IMR-90 (cell line): ENCODE data around the gene LSM6. TPM values are rescaled to one million over a fixed set of nuclear protein-coding genes. Genes with fewer than 3 reads are reported as not detected.

Experiments used
- ATAC-seq: fragments of 200-7000 bp; cut with Tn5 transposase; 2 replicates; pipeline ENCODE4 v1.9.1; 2020; ENCODE audit warnings: low read depth, mild to moderate bottlenecking, moderate library complexity
- BruUV-seq: library from RNA; stranded (reverse); fragments of 400-500 nt; replicated peaks from 2 replicates; lab custom pipeline; 2021; lab: Mats Ljungman, UMichigan
- CTCF ChIA-PET: fragments of 300-600 bp; formaldehyde crosslinking; extraction: SDS; loops from one replicate; lab custom pipeline; 2021; ENCODE audit warnings: antibody characterized with exemption; lab: Yijun Ruan, JAX
- POLR2A ChIA-PET: fragments of 300-600 bp; sonication (Branson Sonifier 250); formaldehyde crosslinking; loops from one replicate; lab custom pipeline; 2022; ENCODE audit warnings: antibody characterized with exemption; ENCODE audit not compliant: unreplicated experiment; lab: Charles Lee
- DNase-seq: peaks from one replicate; pipeline ENCODE4 v3.0.0; 2013
- H2AFZ ChIP-seq: replicated peaks from 2 replicates; pipeline ENCODE3; 2013; ENCODE audit warnings: low read length, mild to moderate bottlenecking; ENCODE audit not compliant: poor library complexity
- H2AK5ac ChIP-seq: 2 replicates; pipeline ENCODE4 v1.6.1; 2013; ENCODE audit warnings: low read depth, low read length, inconsistent platforms
- H2AK9ac ChIP-seq: replicated peaks from 2 replicates; pipeline ENCODE3; 2013; ENCODE audit warnings: mild to moderate bottlenecking, low read depth, low read length, moderate library complexity; ENCODE audit not compliant: poor library complexity
- H2BK120ac ChIP-seq: 2 replicates; pipeline ENCODE4 v1.6.1; 2013; ENCODE audit warnings: low read depth, low read length, inconsistent platforms
- H2BK15ac ChIP-seq: 3 replicates; pipeline ENCODE4 v1.6.1; 2013; ENCODE audit warnings: low read depth, low read length, inconsistent platforms
- H2BK20ac ChIP-seq: 2 replicates; pipeline ENCODE4 v1.6.1; 2013; ENCODE audit warnings: low read depth, mild to moderate bottlenecking, inconsistent platforms, low read length, moderate library complexity
- H2BK5ac ChIP-seq: 2 replicates; pipeline ENCODE4 v1.6.1; 2013; ENCODE audit warnings: mild to moderate bottlenecking, low read depth, low read length, inconsistent platforms; ENCODE audit not compliant: poor library complexity, severe bottlenecking
- H3K14ac ChIP-seq: replicated peaks from 2 replicates; pipeline ENCODE4 v1.6.1; 2013; ENCODE audit warnings: low read depth, low read length, inconsistent platforms
- H3K18ac ChIP-seq: 2 replicates; pipeline ENCODE4 v1.6.1; 2013; ENCODE audit warnings: low read depth, low read length, control low read depth
- H3K23ac ChIP-seq: 2 replicates; pipeline ENCODE4 v1.6.1; 2013; ENCODE audit warnings: low read depth, low read length, inconsistent platforms
- H3K27ac ChIP-seq: 2 replicates; pipeline ENCODE4 v1.5.1; 2013; ENCODE audit warnings: mild to moderate bottlenecking, control low read depth, low read length; ENCODE audit not compliant: insufficient read depth
- H3K27me3 ChIP-seq: 2 replicates; pipeline ENCODE4 v1.6.1; 2013; ENCODE audit warnings: low read length; ENCODE audit not compliant: control insufficient read depth, insufficient read depth
- H3K36me3 ChIP-seq: 2 replicates; pipeline ENCODE4 v1.6.1; 2013; ENCODE audit warnings: low read length, mixed read lengths; ENCODE audit not compliant: control insufficient read depth, insufficient read depth
- H3K4ac ChIP-seq: 2 replicates; pipeline ENCODE4 v1.6.1; 2013; ENCODE audit warnings: low read depth, low read length, inconsistent platforms
- H3K4me1 ChIP-seq: 2 replicates; pipeline ENCODE4 v1.6.1; 2013; ENCODE audit warnings: low read length, mixed read lengths; ENCODE audit not compliant: control insufficient read depth, insufficient read depth
- H3K4me2 ChIP-seq: 2 replicates; pipeline ENCODE4 v1.6.1; 2013; ENCODE audit warnings: low read depth, mild to moderate bottlenecking, control low read depth, low read length, moderate library complexity
- H3K4me3 ChIP-seq: 2 replicates; pipeline ENCODE4 v1.5.1; 2013; ENCODE audit warnings: low read depth, mild to moderate bottlenecking, control low read depth, low read length, moderate library complexity; ENCODE audit not compliant: insufficient read depth
- H3K56ac ChIP-seq: 2 replicates; pipeline ENCODE4 v1.6.1; 2013; ENCODE audit warnings: low read length, inconsistent platforms; ENCODE audit not compliant: insufficient read depth; ENCODE audit errors: extremely low read depth
- H3K79me1 ChIP-seq, 2 experiments: 2 replicates each; pipeline ENCODE4 v1.6.1; 2013; ENCODE audit warnings: low read length in 2 of 2, inconsistent platforms in 1 of 2, low read depth in 1 of 2
- H3K9ac ChIP-seq: 2 replicates; pipeline ENCODE4 v1.6.1; 2013; ENCODE audit warnings: low read depth, low read length, control low read depth
- H3K9me1 ChIP-seq: 2 replicates; pipeline ENCODE4 v1.6.1; 2013; ENCODE audit warnings: low read length, inconsistent platforms; ENCODE audit not compliant: insufficient read depth
- H3K9me3 ChIP-seq: 2 replicates; pipeline ENCODE4 v1.6.1; 2013; ENCODE audit warnings: low read length; ENCODE audit not compliant: control insufficient read depth, insufficient read depth
- H4K20me1 ChIP-seq: 2 replicates; pipeline ENCODE4 v1.6.1; 2013; ENCODE audit warnings: low read length, inconsistent platforms; ENCODE audit not compliant: insufficient read depth
- H4K5ac ChIP-seq: 2 replicates; pipeline ENCODE4 v1.6.1; 2013; ENCODE audit warnings: mild to moderate bottlenecking, low read depth, low read length, control low read depth
- H4K8ac ChIP-seq, 2 experiments: 2 replicates each; pipeline ENCODE4 v1.6.1; 2013; ENCODE audit warnings: low read depth in 2 of 2, low read length in 2 of 2, control low read depth in 1 of 2, inconsistent platforms in 1 of 2
- H4K91ac ChIP-seq: 2 replicates; pipeline ENCODE4 v1.6.1; 2013; ENCODE audit warnings: low read depth, low read length, inconsistent platforms; ENCODE audit not compliant: insufficient read depth
- BHLHE40 ChIP-seq: fragments of 150-350 bp; IDR thresholded peaks from 2 replicates; pipeline ENCODE4 v1.6.1; 2016; ENCODE audit warnings: mild to moderate bottlenecking, low read depth, low read length
- CEBPB ChIP-seq: IDR thresholded peaks from 2 replicates; pipeline ENCODE4 v1.6.1; 2012; ENCODE audit warnings: low read depth, low read length, improper control_type of control experiment
- CHD1 ChIP-seq: IDR thresholded peaks from 2 replicates; pipeline ENCODE4 v1.6.1; 2012; ENCODE audit warnings: low read depth, low read length, improper control_type of control experiment
- ELK1 ChIP-seq: fragments of 150-350 bp; IDR thresholded peaks from 2 replicates; pipeline ENCODE4 v1.6.1; 2016; ENCODE audit warnings: low read depth, mild to moderate bottlenecking, low read length, moderate library complexity, borderline replicate concordance
- FOS ChIP-seq: fragments of 150-350 bp; IDR thresholded peaks from 2 replicates; pipeline ENCODE4 v1.6.1; 2016; ENCODE audit warnings: low read depth, low read length
- MAFK ChIP-seq: IDR thresholded peaks from 2 replicates; pipeline ENCODE4 v1.6.1; 2012; ENCODE audit warnings: low read depth, low read length, improper control_type of control experiment
- MAZ ChIP-seq: IDR thresholded peaks from 2 replicates; pipeline ENCODE4 v1.6.1; 2012; ENCODE audit warnings: low read depth, mild to moderate bottlenecking, low read length, improper control_type of control experiment, moderate library complexity, borderline replicate concordance
- MXI1 ChIP-seq: IDR thresholded peaks from 2 replicates; pipeline ENCODE4 v1.6.1; 2012; ENCODE audit warnings: low read depth, mild to moderate bottlenecking, low read length, moderate library complexity, borderline replicate concordance
- NFE2L2 ChIP-seq: fragments of 150-350 bp; IDR thresholded peaks from 2 replicates; pipeline ENCODE4 v1.6.1; 2016; ENCODE audit warnings: low read depth, mild to moderate bottlenecking, low read length
- POLR2A ChIP-seq: IDR thresholded peaks from 2 replicates; pipeline ENCODE4 v1.6.1; 2012; ENCODE audit warnings: mild to moderate bottlenecking, low read depth, low read length
- RAD21 ChIP-seq: IDR thresholded peaks from 2 replicates; pipeline ENCODE4 v1.6.1; 2012; ENCODE audit warnings: low read length, improper control_type of control experiment
- RCOR1 ChIP-seq: IDR thresholded peaks from 2 replicates; pipeline ENCODE4 v1.6.1; 2012; ENCODE audit warnings: mild to moderate bottlenecking, low read length, improper control_type of control experiment; ENCODE audit not compliant: insufficient replicate concordance
- RFX5 ChIP-seq: IDR thresholded peaks from 2 replicates; pipeline ENCODE4 v1.8.0; 2012; ENCODE audit warnings: low read depth, mild to moderate bottlenecking, low read length, moderate library complexity
- SMC3 ChIP-seq: fragments of 150-350 bp; IDR thresholded peaks from 2 replicates; pipeline ENCODE4 v1.6.1; 2016; ENCODE audit warnings: low read depth, mild to moderate bottlenecking, antibody characterized with exemption, low read length, moderate library complexity
- WGBS, 2 experiments: methylation state at CpG; one replicate each; pipeline versions ENCODE4 v1.1.5 to v1.1.7; 2013; ENCODE audit warnings: missing lambda C conversion rate in 2 of 2; ENCODE audit not compliant: insufficient read length in 1 of 2; ENCODE audit errors: extremely low coverage in 2 of 2; 5-methylcytosine and 5-hydroxymethylcytosine counted together
- dilution Hi-C: fragments of 300-500 bp; cut with HindIII; formaldehyde crosslinking; loops from one replicate; pipeline ENCODE4 v1.14.3; 2018; ENCODE audit warnings: low sequenced_read_pairs; ENCODE audit not compliant: unreplicated experiment
- in situ Hi-C: fragments of 300-500 bp; cut with MboI; formaldehyde crosslinking; loops from 3 replicates; pipeline ENCODE4 v1.14.3; 2019; ENCODE audit warnings: low sequenced_read_pairs, inconsistent platforms, mixed read lengths
- intact Hi-C: fragments of 100-400 bp; cut with micrococcal nuclease; formaldehyde crosslinking; loops from 2 replicates; pipeline ENCODE4 v1.10.0; 2022
- polyA plus RNA-seq, 3 experiments: library from polyadenylated mRNA; depleted of rRNA; stranded (reverse); fragments of >200 nt; gene quantifications; 2 replicates each; pipeline ENCODE4 v1.2.3, GENCODE V29; 2012; ENCODE audit warnings: low replicate concordance in 1 of 3
- total RNA-seq: library from RNA; depleted of rRNA; stranded (reverse); fragments of >200 nt; gene quantifications from 2 replicates; pipeline ENCODE4 v1.2.3, GENCODE V29; 2012
- TF ChIP-seq, protein P1 (sequence below): conservative IDR thresholded peaks from 2 replicates; pipeline ENCODE4 v1.5.1; 2012; ENCODE audit warnings: mild to moderate bottlenecking, low read depth, low read length, improper control_type of control experiment
- TF ChIP-seq, protein P2 (sequence below): fragments of 150-350 bp; IDR thresholded peaks from 2 replicates; pipeline ENCODE4 v1.6.1; 2017; ENCODE audit warnings: mild to moderate bottlenecking, antibody characterized with exemption, low read length, low read depth

The LSM6 gene
- total and polyA plus RNA-seq, 2 of the 4 experiments (the other 2 are of a cell fraction), result 13.4 to 17.4 TPM

DNA sequence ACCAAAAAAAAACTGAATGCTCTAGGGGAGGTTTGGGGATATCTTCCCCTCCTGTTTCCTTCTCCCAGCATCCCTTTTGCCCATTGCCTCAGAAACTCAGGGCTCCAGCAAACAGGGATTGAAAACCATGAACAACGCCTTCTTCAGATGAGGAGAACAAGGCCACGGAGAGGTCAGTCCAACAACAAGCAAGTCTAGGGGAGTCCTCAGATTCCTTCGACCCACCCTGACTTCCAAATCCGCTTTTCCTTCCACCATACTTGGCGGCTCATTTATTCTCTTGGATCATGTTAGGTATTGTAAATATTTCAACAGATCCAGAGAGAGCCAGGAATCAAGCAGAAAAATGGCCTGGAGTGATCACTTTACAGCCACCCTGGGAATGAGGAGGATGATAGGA is 60.7 kb downstream of the LSM6 start:
- Histone ChIP-seq H4K91ac (no peak overlapping the region), H3K23ac (no peak overlapping the region), H3K9me3 (peaks cover 3% of the 10 kb centered on the region; the same call in 1 of the 2 replicates), H2AK5ac (no peak overlapping the region), H3K14ac (no peak overlapping the region), H2BK15ac (no peak overlapping the region), H2BK20ac (no peak overlapping the region), H3K79me1 (no peaks in the 10 kb centered on the region), H3K4me1 (no peaks in the 10 kb centered on the region), H4K20me1 (no peaks in the 10 kb centered on the region), H3K4me2 (no peak overlapping the region), H3K4ac (no peak overlapping the region), H2BK120ac (no peak overlapping the region), H3K27me3 (no peaks in the 10 kb centered on the region), H3K36me3 (no peaks in the 10 kb centered on the region), H4K8ac (no peak overlapping the region), H4K5ac (no peak overlapping the region), H3K18ac (no peak overlapping the region), H2AK9ac (no peak overlapping the region), H3K27ac (no peak overlapping the region), H3K9me1 (peaks cover 4% of the 10 kb centered on the region; the same call in 1 of the 2 replicates), H3K4me3 (no peak overlapping the region), H2AFZ (no peak overlapping the region), H3K9ac (no peak overlapping the region), H2BK5ac (no peak overlapping the region), H3K56ac (no peak overlapping the region)
- BruUV-seq, result no TSS peak
- intact Hi-C loops (no loop called here), in situ Hi-C loops (no loop called here), dilution Hi-C loops (no loop called here)
- DNase-seq, result no peak
- no CpG with 5 or more reads among the region's 5 CpGs for WGBS, 2 experiments
- ChIA-PET POLR2A (no interaction called here), CTCF (no interaction called here)
- TF ChIP-seq BHLHE40 (no peak), CEBPB (no peak), CHD1 (no peak), SMC3 (no peak), RFX5 (no peak), ELK1 (no peak), RAD21 (no peak), MAZ (no peak), POLR2A (no peak), MAFK (no peak), FOS (no peak), MXI1 (no peak), NFE2L2 (no peak), RCOR1 (no peak)
- TF ChIP-seq, protein P1, sequence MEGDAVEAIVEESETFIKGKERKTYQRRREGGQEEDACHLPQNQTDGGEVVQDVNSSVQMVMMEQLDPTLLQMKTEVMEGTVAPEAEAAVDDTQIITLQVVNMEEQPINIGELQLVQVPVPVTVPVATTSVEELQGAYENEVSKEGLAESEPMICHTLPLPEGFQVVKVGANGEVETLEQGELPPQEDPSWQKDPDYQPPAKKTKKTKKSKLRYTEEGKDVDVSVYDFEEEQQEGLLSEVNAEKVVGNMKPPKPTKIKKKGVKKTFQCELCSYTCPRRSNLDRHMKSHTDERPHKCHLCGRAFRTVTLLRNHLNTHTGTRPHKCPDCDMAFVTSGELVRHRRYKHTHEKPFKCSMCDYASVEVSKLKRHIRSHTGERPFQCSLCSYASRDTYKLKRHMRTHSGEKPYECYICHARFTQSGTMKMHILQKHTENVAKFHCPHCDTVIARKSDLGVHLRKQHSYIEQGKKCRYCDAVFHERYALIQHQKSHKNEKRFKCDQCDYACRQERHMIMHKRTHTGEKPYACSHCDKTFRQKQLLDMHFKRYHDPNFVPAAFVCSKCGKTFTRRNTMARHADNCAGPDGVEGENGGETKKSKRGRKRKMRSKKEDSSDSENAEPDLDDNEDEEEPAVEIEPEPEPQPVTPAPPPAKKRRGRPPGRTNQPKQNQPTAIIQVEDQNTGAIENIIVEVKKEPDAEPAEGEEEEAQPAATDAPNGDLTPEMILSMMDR, result no peak
- TF ChIP-seq, protein P2, sequence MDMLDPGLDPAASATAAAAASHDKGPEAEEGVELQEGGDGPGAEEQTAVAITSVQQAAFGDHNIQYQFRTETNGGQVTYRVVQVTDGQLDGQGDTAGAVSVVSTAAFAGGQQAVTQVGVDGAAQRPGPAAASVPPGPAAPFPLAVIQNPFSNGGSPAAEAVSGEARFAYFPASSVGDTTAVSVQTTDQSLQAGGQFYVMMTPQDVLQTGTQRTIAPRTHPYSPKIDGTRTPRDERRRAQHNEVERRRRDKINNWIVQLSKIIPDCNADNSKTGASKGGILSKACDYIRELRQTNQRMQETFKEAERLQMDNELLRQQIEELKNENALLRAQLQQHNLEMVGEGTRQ, result no peak
- no peak for ATAC-seq
